ENCODE measurements around the gene COG5. TPM values are rescaled to one million over a fixed set of nuclear protein-coding genes. Genes with fewer than 3 reads are reported as not detected.
"Not testable (repeated sequence)": the region's sequence is repeated elsewhere in the genome, so short reads cannot be mapped to it uniquely, and the experiment has no call there.

The COG5 gene
- total RNA-seq, 1 donor from 2014 or later: 39.6 TPM

GRCh38 chr7:107224374-107225223 is 339.1 kb downstream of the COG5 start:
- Histone ChIP-seq H3K9me3 (no peaks in the 10 kb centered on the region), H3K27me3 (no peaks in the 10 kb centered on the region), H3K27ac (no peak overlapping the region), H3K36me3 (peaks cover 4% of the 10 kb centered on the region), H3K4me3 (no peak overlapping the region), H3K4me1 (no peaks in the 10 kb centered on the region)
- TF ChIP-seq CTCF (IDR thresholded peaks at IDR 0.05): no peak
- intact Hi-C loops (cut with DNase I): no loop called here
- no peak for ATAC-seq
- DNase-seq: no peak

DNA sequence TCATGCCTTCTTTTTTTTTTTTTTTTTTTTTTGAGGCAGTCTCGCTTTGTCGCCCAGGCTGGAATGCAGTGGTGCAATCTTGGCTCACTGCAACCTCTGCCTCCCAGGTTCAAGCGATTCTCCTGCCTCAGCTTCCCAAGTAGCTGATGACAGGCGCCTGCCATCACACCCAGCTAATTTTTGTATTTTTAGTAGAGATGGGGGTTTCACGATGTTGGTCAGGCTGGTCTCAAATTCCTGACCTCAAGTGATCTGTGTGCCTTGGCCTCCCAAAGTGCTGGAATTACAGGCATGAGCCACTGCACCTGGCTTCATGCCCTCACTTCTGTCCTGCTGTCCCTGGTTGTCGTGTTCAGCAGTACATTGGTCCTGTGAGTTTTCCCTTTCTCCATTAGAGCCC is 342.9 kb downstream of the COG5 start:
- H3K27me3 ChIP-seq; H3K4me3 ChIP-seq; ATAC-seq; H3K27ac ChIP-seq; H3K4me1 ChIP-seq; DNase-seq; H3K9me3 ChIP-seq; H3K36me3 ChIP-seq; intact Hi-C loops (cut with DNase I): not testable (repeated sequence)

DNA sequence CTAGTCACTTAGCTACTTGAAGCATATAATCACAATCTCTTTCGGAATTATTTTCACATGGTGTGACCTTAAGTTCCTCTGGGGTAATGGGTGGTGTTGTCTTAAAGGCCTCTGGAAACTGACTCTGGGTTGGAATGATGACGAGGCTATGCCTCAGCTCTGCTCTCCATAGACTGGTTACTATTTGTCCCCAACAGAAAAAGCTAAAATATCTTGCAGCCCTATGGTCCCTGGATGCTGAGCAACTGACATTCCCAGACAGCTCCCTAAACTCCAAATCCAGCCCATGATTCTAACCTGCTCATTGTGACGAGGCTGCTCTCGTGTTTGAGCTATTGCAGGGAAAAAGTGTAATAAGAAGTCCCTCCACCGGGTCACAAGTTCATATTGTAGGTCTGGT is 343.4 kb downstream of the COG5 start:
- H3K27ac ChIP-seq: no peak overlapping the region
- DNase-seq: no peak

DNA sequence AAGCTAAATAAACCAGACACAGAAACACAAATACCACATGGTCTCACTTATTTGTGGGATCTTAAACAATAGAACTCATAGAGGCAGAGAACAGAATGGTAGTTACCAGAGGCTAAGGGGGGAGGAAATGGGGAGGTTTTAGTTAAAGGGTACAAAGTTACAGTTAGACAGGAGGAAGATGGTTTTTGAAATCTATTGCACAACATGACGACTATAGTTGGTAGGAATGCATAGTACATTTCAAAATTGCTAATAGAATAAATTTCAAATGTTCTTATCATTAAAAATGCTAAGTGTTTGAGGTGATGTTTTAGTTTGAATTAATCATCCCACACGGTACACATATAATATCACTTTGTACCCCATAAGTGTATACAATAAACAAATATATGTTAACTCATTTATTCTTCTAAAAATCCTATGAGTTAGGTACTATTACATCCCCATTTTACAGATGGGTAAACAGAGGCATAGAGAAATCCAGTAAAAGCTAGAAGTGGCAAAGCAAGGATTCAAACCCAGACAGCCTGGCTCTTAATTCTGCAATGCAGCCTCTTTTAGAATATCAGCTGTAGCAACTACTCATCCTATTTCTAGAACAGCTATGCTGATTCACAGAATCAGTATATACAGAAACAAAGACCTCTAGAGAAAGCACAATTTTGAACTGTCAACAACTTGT is 344.0 kb downstream of the COG5 start:
- H3K27me3 ChIP-seq: no peaks in the 10 kb centered on the region
- no peak for DNase-seq
- intact Hi-C loops (cut with DNase I): no loop called here
- no peaks in the 10 kb centered on the region for H3K36me3 ChIP-seq
- H3K27ac ChIP-seq: no peak overlapping the region
- no peaks in the 10 kb centered on the region for H3K4me1 ChIP-seq
- H3K4me3 ChIP-seq: no peak overlapping the region
- ATAC-seq: no peak
- no peaks in the 10 kb centered on the region for H3K9me3 ChIP-seq
- no peak for TF ChIP-seq CTCF (IDR thresholded peaks at IDR 0.05)

More for the DNA sequence above, 343.4 kb downstream of the COG5 start:
- ATAC-seq: no peak
- no peaks in the 10 kb centered on the region for H3K27me3 ChIP-seq
- no peak for TF ChIP-seq CTCF (IDR thresholded peaks at IDR 0.05)
- no peaks in the 10 kb centered on the region for H3K36me3 ChIP-seq
- H3K9me3 ChIP-seq: no peaks in the 10 kb centered on the region
- intact Hi-C loops (cut with DNase I): no loop called here
- H3K4me1 ChIP-seq: no peaks in the 10 kb centered on the region
- no peak overlapping the region for H3K4me3 ChIP-seq

DNA sequence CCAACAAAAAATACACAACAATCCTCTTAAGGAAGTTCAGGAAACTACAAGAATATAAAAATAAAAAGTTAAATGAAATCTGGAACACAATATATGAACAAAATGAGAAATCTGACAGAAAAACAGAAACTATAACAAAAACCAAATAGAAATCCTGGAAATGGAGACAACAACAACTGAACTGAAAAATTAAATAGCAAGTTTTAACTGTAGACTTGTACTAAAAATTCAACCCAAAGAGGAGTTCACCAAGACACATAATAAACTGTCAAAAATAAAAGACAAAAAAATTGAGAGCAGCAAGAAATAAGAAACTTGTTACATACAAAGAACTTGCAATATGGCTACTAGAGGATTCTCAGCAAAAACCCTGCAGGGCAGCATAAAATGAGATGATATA is 349.8 kb downstream of the COG5 start:
- Histone ChIP-seq H3K9me3 (no peaks in the 10 kb centered on the region), H3K27me3 (no peaks in the 10 kb centered on the region), H3K4me3 (no peak overlapping the region), H3K27ac (no peak overlapping the region), H3K4me1 (no peaks in the 10 kb centered on the region), H3K36me3 (peaks cover 11% of the 10 kb centered on the region)
- intact Hi-C loops (cut with DNase I): no loop called here
- TF ChIP-seq CTCF (IDR thresholded peaks at IDR 0.05): no peak
- DNase-seq: no peak
- no peak for ATAC-seq

- DNase-seq (no peak), ATAC-seq (no peak)
- Histone ChIP-seq H3K36me3 (peaks cover 11% of the 10 kb centered on the region), H3K4me3 (no peak overlapping the region), H3K27me3 (no peaks in the 10 kb centered on the region), H3K27ac (no peak overlapping the region), H3K9me3 (no peaks in the 10 kb centered on the region), H3K4me1 (peaks cover 3% of the 10 kb centered on the region)
- intact Hi-C loops (cut with DNase I): no loop called here
- no peak for TF ChIP-seq CTCF (IDR thresholded peaks at IDR 0.05)
Measured at GRCh38 chr7:107213193-107213788, 350.4 kb downstream of the COG5 start.
